HG02943 (cell line): ENCODE results near the gene ADK.
"Not testable (repeated sequence)": the region's sequence is repeated elsewhere in the genome, so short reads cannot be mapped to it uniquely, and the experiment has no call there.

Experiments used
- ATAC-seq: cut with Tn5 transposase; IDR thresholded peaks from one replicate; pipeline ENCODE4 v1.9.1; 2021; ENCODE audit warnings: mild to moderate bottlenecking, low read depth, moderate library complexity; ENCODE audit not compliant: unreplicated experiment

ADK gene

DNA sequence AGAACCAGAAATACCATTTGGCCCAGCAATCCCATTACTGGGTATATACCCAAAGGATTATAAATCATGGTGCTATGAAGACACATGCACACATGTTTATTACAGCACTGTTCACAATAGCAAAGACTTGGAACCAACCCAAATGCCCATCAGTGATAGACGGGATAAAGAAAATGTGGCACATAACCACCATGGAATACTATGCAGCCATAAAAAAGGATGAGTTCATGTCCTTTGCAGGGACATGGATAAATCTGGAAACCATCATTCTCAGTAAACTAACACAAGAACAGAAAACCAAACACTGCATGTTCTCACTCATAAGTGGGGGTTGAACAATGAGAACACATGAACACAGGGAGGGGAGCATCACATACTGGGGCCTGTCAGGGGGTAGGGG, 306.5 kb downstream of the ADK start:
- not testable (repeated sequence) for ATAC-seq

DNA sequence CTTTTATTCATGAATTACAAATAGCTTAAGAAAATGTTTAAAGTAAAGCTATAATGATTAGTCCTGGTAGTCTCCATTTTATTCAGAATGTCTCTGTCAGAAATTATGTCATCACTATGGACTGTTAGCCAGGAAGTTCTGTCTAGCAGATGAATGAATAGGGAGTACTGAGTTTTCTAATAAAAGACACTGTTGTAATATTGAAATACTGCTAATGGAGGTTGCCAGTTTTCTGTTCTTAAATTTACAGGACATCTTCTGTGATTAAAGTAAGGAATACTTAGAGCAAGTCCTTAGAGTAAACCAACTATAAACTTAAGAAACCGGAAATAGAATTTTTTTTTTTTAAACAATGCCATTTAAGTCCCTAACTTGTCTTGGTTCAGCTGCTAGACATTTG, 309.8 kb downstream of the ADK start:
- no peak for ATAC-seq

DNA sequence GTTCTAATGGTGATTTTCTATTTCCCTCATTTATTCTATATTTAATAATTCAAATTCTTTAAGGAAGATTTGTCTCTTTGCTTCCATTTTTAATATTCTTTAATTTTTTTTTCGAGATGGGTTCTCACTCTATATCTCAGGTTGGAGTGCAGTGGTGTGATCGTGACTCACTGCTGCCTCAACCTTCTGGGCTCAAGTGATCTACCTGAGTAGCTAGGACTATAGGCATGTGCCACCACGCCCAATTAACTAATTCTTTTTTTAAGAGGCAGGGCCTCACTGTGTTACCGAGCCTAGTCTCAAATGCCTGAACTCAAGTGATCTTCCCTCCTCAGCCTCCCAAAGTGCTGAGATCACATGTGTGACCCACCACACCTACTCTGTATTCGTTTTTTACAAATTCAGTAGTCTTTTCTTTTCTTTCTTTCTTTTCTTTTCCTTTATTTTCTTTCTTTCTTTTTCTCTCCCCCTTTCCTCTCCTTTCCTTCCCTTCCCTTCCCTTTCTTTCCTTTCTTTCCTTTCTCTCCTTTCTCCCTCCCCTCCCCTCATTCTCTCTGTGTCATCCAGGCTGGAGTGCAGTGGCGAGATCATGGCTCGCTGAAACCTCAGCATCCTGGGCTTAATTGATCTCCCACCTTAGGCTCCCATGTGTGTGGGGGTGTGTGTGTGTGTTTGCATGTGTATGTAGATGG, 323.1 kb downstream of the ADK start:
- ATAC-seq = no peak

DNA sequence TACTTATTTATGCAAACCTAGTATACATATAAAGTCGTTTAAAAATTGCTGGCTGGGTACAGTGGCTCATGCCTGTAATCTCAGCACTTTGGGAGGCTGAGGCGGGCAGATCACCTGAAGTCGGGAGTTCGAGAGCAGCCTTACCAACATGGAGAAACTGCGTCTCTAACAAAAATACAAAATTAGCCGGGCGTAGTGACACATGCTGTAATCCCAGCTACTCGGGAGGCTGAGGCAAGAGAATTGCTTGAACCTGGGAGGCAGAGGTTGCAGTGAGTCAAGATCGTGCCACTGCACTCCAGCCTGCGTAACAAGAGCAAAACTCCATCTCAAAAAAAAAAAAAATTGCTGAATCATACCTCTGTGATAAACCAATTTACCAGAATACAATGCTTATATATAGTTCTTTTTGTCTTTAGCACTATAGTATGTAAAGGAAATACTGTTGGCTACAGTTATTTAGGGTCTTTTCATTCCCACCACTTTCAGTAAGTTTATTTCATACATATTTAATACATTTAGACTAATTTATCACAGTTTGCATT, 325.2 kb downstream of the ADK start:
- ATAC-seq = not testable (repeated sequence)

DNA sequence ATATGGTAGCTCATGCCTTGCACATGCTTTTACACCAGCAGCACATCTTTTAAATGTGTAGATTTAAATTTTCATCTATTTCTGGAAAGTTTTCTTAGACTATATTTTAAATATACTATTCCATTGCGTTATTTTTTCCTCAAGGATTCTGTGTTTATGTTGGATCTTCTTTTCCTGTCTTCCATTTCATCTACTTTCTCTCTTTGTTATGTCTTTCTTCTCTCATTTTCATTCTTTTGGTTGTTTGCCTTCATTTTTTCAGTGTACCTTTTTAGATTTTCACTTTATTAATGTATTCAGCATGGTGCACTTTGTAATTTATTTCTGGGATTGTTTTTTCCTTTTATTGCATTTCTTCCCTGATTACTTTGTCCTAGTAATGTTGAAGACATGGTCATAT, 329.8 kb downstream of the ADK start:
- no peak for ATAC-seq

DNA sequence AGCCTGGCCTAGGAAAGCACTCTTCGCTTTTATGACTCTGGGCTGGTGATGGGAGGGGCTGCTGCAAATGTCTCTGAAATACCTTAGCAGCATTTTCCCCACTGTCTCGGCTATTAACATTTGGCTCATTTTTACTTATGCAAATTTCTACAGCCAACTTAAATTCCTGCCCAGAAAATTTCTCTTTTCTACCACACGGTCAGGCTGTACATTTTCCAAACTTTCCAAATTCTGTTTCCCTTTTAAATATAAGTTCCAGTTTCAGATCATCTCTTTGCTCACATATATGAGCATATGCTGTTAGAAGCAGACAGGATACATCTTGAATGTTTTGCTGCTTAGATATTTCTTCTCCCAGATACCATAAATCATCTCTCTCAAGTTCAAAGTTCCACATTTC, 332.3 kb downstream of the ADK start:
- no peak for ATAC-seq

DNA sequence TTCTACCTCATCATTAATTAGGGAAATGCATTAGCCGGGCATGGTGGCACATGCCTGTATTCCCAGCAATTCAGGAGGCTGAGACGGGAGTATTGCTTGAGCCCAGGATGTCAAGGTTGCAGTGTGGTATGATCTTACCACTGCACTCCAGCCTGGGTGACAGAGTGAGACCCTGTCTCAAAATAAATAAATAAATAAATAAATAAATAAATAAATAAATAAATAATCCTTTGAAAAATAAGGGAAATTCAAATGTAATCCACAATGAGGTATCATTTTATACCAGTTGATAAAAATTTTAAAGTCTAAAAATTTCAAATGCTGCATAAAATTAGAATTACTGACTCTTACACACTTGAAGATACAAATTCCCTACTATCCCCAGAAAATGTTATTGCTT, 334.3 kb downstream of the ADK start:
- no peak for ATAC-seq

DNA sequence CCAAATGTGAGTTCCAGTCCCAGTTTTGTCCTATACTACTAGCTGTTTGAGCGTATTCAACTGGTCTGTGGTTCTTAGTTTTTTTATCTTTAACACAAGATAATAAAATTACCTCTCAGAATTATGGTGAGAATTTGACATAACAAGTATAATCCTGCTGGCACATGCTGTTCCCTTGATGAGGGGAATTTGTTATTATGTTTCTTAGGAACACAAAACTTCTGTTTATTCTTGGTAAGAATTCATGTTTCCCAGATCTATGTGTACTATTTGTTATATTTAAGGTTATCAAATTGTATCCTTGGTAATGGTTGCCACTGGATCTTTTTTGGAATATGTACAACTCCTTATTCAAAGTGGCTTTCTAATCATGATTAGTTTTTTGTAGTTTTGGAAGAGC, 335.6 kb downstream of the ADK start:
- ATAC-seq = no peak

DNA sequence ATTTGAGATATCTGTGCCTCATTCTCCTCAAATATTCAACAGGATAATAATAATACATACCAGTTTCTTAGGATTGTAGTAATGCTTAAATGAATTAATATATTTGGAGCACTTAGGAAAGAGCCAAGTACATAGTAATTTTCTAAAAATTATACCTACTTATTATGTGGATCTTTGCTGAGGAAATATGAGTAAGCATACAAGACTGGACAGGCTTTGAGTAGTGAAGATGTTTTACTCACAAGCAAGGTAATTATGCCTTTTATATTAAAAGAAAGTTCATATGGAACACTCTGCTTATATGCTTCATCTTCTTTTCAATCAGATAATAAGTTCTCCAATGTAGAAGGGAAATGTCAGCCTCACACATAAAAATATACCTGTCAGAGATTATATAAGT, 337.9 kb downstream of the ADK start:
- ATAC-seq = no peak

DNA sequence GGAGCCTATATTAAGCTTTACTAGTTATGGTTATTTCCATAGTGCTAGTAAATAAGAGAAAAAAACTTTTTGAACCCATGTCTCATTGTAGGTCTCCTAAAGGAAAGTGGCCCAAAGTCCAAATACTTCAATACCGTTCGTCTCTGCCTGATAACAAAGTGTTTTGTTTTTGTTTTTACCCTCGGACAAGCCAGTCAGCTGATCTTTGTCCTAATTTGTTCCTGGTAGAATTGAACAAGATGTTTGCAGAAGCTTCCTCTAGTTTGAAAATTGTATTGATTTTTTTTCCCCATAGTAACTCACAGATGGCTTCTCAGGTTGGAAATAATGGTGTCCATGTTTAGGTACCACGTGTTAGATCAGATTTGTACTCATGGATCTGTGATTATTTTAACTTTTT, 339.5 kb downstream of the ADK start:
- no peak for ATAC-seq

DNA sequence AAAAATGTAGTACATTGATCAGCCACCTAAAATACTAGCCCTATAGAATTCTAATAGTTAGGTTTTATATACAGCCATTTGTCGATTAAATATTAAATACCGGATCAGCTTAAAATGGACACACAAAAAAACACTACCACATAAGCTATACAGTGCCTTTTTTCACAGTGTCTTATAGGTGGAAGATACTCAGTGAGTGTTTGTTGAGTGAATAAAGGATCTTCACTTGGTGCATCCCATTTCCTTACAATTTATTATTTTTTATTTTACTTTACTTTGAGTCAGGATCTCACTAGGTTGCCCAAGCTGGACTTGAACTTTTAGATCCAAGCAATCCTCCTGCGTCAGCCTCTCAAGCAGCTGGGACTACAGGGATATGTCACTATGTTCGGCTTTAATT, 340.0 kb downstream of the ADK start:
- no peak for ATAC-seq

DNA sequence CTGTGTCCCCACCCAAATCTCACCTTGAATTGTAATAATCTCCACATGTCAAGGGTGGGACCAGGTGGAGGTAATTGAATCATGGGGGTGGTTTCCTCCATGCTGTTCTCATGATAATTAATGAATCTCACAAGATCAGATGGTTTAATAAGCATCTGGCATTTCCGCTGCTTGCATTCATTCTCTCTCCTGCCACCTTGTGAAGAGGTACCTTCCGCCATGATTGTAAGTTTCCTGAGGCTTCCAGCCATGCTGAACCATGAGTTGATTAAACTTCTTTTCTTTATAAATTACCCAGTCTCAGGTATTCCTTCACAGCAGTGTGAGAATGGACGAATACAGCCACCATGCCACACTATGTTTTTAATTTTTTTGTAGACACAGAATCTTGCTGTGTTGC, 345.3 kb downstream of the ADK start:
- not testable (repeated sequence) for ATAC-seq

DNA sequence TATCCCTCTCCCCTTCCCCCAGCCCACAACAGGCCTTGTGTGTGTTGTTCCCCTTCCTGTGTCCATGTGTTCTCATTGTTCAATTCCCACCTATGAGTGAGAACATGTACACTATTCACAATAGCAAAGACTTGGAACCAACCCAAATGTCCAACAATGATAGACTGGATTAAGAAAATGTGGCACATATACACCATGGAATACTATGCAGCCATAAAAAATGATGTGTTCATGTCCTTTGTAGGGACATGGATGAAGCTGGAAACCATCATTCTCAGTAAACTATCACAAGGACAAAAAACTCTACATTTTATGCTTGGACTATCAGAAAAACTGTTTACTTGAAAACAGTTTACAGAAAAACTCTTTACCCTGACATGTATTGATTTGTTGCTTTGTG, 347.6 kb downstream of the ADK start:
- not testable (repeated sequence) for ATAC-seq

DNA sequence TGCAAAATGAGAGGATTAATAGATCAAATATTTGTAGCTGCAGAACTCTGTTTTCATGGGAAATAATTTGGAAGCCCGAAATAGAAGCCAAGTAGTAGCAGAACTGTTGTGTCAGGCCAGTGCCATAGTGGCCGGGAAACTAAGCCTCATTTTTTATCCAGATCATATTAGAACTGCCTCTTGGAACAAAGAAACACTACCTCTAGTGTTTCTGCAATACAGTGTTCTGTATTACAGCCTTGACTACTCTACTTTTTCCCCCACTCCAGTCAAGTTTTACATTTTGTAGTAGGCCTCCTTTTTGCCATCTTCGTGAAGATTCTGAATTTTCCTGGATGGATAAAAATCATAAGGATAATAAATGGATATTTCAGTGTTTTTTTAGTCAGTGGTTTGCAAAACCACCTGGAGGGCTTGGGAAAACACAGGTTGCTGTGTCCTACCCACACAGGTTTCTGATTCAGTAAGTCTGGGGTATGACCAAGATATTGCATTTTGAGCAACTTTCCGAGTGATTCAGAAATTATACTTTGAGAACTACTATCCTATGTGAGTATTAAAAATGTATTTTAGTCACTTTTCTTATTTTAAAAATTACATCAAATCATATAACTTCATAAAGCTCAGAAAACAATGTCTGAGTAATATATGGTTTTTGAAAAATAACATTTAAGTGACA, 349.1 kb downstream of the ADK start:
- ATAC-seq = no peak

DNA sequence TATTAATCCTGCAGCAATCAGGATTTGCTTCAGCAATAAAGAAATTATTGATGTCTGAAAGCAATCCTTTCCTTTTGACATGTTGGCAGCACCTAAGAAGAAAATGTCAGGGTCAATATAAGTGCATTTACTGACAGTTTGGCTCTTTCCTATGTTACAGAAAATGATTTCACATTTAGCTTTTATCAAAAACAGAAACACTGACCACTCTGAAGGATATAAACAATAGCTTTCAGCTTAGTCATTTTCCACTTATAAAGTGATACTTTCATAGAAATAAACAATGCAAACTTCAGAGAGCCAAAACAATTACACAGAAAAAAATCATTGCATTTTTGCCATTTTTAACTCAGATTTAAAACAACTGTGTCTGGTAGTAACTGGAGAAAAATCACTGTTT, 349.8 kb downstream of the ADK start:
- no peak for ATAC-seq

DNA sequence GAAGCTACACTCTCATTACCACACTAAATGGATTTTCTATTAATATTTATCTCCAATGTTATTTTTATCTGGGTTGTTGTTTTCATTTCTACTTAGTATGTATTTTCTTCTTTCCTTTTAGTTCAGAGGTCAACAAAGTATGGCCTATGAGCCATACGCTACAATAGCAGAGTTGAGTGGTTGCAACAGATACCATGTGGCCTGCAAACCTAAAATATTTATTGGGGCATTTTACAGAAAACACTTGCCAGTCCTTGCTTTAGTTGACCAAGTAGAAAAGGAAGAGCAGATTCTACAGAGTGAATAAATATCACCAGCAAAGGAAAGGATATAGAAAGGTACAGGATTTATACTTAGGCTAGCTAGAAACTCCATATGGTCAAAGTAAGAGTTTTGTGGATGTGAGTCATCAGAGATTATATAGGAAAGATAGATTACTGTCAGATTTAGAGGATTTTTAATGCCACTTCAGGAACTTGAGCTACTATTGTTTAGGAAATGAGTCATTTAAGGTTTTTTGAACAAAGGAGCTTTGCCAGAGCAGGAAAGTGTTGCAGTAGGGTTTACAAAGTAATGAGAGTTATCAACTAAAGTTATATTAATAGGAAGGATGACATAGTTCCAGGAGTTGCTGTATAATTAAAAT, 352.1 kb downstream of the ADK start:
- no peak for ATAC-seq

DNA sequence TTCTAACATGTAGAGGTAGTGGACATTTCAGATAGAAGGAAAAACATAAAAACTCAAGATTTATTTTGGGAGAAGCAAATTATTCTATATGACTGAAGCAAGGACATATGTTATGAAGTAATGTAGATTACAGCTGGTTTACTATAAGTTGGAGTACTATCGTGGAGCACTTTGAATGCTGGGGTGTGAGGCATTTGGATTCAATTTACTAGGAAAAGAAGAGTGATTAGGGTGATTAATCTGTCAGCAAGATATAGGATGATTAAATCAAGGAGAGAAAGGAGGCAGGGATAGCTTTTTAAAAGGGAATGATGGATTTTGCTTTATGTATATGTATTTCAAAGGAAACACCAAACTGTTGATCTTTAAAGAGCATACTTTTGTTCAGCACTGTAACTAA, 356.9 kb downstream of the ADK start:
- no peak for ATAC-seq

DNA sequence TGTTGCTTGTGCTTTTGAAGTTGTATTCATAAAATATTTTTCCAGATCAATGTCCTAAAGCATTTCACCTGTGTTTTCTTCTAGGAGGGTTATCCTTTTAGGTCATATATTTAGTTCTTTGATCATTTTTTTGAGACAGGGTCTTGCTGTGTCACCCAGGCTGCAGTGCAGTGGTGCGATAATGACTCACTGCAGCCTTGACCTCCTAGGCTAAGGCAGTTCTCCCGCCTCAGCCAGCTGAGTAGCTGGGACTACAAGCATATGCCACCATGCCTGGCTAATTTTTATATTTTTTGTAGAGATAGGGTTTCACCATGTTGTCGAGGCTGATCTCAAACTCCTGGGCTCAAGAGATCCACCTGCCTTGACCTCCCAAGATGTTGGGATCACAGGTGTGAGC, 359.6 kb downstream of the ADK start:
- no peak for ATAC-seq

DNA sequence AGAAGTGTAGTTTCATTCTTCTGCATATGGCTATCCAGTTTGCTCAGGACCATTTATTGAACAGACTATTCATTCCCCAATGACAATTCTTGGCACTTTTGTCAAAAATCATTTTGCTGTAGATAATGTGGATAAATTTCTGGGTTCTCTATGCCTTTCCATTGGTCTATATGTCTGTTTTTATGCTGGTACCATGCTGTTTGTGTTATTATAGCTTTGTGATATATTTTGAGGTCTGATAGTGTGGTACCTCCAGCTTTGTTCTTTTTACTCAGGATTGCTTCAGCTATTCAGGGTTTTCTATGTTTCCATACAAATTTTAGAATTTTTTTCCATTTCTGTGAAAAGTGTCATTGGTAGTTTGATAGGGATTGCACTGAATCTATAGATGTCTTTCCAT, 360.0 kb downstream of the ADK start:
- no peak for ATAC-seq

DNA sequence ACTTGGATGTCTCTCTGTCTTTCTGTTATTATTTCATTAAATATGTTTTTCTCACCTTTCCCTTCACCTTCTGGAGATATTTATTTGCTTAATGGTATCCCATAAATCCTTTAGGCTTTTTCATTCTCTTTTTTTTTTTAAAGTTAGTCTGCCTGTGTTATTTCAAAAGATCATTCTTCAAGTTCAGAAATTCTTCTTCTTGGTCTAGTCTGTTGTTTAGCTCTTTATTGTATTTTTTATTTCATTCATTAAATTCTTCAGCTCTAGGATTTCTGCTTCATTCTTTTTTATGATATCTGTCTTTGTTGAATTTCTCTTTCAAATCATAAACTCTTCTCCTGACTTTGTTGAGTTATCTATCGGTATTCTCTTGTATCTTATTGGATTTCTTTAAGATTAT, 363.3 kb downstream of the ADK start:
- no peak for ATAC-seq

DNA sequence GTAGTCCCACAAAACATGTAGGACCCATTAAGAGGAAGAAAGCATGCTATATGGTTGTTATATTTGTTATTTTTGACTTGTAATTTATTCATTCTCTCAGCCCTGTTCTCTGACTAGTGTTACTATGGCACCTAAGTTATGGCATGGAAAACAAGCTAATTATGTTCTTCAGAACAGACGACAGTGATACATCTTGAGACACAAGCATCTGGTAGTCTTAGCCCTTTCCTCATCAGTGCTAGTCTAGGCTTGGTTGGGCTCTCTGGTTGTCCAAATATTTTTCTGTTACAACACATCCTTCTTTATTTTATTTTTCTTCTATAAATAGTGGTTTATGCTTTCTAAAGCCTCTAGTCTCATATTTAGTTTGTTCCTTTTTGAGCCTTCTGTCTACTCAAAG, 367.0 kb downstream of the ADK start:
- ATAC-seq = no peak

DNA sequence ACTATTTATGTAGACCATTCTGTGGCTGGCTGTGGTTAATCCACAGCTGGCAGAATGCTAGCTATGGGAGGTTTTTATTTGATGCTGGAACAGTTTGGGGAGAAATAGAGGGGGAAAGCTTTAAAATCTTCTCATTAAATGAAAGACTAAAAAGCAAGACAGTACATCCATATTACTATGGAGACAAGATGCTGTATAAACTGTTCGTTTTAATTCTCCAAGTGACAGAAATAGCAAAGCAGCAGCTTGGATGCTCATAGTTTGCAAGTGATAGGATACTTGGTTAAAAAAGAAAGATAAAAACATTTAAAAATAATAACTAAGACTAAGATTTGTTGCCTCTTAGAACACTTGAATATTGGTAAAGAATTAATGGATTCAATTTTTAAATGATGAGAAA, 370.5 kb downstream of the ADK start:
- ATAC-seq = no peak
